A673 (cell line): ENCODE measurements around the gene PRTFDC1.

ENCODE experiments used
- EZH2 ChIP-seq: fragments of 200-600 bp; sonication (generic); IDR thresholded peaks from 2 replicates; pipeline ENCODE4 v1.6.1; 2017; ENCODE audit warnings: borderline replicate concordance, low read depth, mild to moderate bottlenecking, mixed read lengths, antibody characterized with exemption, low read length; ENCODE audit not compliant: poor library complexity, severe bottlenecking
- TF ChIP-seq, protein P1 (sequence below): fragments of 300-800, 200-600 bp; sonication (generic); conservative IDR thresholded peaks from 2 replicates; pipeline ENCODE4 v1.5.1; 2017; ENCODE audit warnings: low read depth, mild to moderate bottlenecking, antibody characterized with exemption, low read length, moderate library complexity, mixed read lengths

DNA sequence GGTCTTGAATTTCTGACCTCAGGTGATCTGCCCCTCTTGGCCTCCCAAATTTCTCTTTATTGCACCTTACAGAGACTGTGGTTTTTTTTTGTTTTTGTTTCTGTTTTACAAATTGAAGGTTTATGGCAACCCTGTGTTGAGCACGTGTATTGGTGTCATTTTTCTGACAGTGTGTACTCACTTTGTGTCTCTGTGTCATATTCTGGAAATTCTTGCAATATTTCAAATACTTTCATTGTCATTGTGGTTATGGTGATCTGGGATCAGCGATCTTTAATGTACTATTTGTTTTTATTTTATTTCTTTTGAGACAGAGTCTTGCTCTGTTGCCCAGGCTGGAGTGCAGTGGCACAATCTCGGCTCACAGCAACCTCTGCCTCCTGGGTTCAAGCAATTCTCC lies 89.8 kb downstream of the PRTFDC1 start:
- TF ChIP-seq, protein P1, sequence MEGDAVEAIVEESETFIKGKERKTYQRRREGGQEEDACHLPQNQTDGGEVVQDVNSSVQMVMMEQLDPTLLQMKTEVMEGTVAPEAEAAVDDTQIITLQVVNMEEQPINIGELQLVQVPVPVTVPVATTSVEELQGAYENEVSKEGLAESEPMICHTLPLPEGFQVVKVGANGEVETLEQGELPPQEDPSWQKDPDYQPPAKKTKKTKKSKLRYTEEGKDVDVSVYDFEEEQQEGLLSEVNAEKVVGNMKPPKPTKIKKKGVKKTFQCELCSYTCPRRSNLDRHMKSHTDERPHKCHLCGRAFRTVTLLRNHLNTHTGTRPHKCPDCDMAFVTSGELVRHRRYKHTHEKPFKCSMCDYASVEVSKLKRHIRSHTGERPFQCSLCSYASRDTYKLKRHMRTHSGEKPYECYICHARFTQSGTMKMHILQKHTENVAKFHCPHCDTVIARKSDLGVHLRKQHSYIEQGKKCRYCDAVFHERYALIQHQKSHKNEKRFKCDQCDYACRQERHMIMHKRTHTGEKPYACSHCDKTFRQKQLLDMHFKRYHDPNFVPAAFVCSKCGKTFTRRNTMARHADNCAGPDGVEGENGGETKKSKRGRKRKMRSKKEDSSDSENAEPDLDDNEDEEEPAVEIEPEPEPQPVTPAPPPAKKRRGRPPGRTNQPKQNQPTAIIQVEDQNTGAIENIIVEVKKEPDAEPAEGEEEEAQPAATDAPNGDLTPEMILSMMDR = no peak
- TF ChIP-seq EZH2 = no peak
